Peyer's patch (tissue), 4 donors: Measurements from ENCODE around the gene RBBP8NL. TPM values are rescaled to one million over a fixed set of nuclear protein-coding genes. Genes with fewer than 3 reads are reported as not detected.
"Not testable (repeated sequence)": the region's sequence is repeated elsewhere in the genome, so short reads cannot be mapped to it uniquely, and the experiment has no call there.

Source experiments
- DNase-seq, 3 donors: peaks; one replicate each; pipeline ENCODE4 v3.0.0-alpha.2; 2017 to 2019
- H3K27ac ChIP-seq, 4 donors: fragments of 200-600 bp; sonication (generic); one replicate each; pipeline ENCODE4 v1.5.1; 2016 to 2019
- H3K27me3 ChIP-seq, 2 donors: fragments of 200-600 bp; sonication (generic); one replicate each; pipeline ENCODE4 v1.5.1; 2019
- H3K36me3 ChIP-seq, 3 donors: fragments of 200-600 bp; sonication (generic); one replicate each; pipeline ENCODE4 v1.5.1; 2016 to 2019
- H3K4me1 ChIP-seq, 4 donors: fragments of 200-600 bp; sonication (generic); one replicate each; pipeline ENCODE4 v1.5.1; 2016 to 2019
- H3K4me3 ChIP-seq, 4 donors: fragments of 200-600 bp; sonication (generic); 1 replicate in 3 of 4; 2 replicates in 1 of 4; pipeline ENCODE4 v1.5.1; 2016 to 2019; ENCODE audit warnings: mild to moderate bottlenecking in 1 of 4
- H3K9me3 ChIP-seq, 4 donors: fragments of 200-600 bp; sonication (generic); one replicate each; pipeline ENCODE4 v1.5.1; 2016 to 2019; ENCODE audit warnings: mild to moderate bottlenecking in 1 of 4
- POLR2A ChIP-seq, 2 donors: fragments of 450-650 bp; IDR thresholded peaks; one replicate each; pipeline ENCODE4 v1.5.1; 2017; ENCODE audit warnings: antibody characterized with exemption in 2 of 2, mild to moderate bottlenecking in 2 of 2, moderate library complexity in 2 of 2
- total RNA-seq, 4 donors: library from RNA; depleted of rRNA; stranded (reverse); fragments of >200 nt; gene quantifications; one replicate each; pipeline ENCODE4 v1.1.0, GENCODE V29; 2016
- TF ChIP-seq, protein P1 (sequence below), 6 experiments: fragments of 450-650 bp in 4 of 6; fragments of 200-600 bp in 2 of 6; sonication (generic) in 1 of 6; IDR thresholded peaks; one replicate each; pipeline ENCODE4 v1.5.1; 2017 to 2019; ENCODE audit warnings: antibody characterized with exemption in 6 of 6, mild to moderate bottlenecking in 3 of 6, moderate library complexity in 1 of 6

Gene RBBP8NL
- total RNA-seq, 4 donors from 2014 or later = 6.6 to 26.7 (median 13.4) TPM

DNA sequence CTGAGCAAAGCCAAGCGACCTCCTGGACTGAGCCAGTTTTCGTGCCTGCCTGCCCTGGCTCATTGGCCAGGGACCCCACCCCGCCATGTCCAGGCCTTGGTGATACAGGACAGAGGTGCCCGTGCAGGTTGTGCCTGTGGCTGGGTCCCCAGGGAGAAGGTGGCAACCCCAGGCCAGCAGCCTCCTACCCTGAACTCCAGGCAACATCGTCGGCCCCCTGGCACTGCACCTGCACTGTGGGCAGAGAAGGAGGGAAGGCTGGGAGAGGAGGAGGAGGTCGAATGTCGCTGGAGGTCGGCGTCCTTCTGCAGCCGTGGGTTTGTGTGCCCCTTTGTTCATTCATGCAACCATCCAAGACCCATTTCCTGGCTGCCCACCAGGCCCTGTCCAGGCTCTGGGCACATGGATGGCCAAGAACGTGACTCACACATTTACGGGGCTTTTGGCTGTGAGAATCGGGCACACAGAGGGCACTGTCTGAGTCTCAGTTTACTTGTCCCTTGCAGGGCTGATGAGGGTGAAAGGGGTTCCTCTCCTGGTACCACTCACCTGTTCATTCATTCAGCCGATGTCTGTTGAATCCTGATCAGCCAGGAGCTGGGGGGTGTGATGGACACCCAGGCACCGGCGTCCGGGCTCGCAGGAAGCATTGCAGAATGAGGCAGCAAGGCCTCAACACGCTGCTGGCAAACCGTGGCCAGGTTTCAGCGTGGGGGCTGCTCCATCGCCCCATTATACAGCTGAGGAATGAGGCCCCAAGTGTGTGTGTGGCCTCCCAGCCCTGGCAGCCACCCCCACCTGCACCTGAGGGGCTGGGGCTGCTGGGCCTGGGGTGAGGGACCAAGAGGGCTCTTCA lies 2.3 kb upstream of the RBBP8NL start:
- Histone ChIP-seq H3K27me3 (no peaks in the 10 kb centered on the region), H3K4me3 (no peak overlapping the region)
- TF ChIP-seq, protein P1, sequence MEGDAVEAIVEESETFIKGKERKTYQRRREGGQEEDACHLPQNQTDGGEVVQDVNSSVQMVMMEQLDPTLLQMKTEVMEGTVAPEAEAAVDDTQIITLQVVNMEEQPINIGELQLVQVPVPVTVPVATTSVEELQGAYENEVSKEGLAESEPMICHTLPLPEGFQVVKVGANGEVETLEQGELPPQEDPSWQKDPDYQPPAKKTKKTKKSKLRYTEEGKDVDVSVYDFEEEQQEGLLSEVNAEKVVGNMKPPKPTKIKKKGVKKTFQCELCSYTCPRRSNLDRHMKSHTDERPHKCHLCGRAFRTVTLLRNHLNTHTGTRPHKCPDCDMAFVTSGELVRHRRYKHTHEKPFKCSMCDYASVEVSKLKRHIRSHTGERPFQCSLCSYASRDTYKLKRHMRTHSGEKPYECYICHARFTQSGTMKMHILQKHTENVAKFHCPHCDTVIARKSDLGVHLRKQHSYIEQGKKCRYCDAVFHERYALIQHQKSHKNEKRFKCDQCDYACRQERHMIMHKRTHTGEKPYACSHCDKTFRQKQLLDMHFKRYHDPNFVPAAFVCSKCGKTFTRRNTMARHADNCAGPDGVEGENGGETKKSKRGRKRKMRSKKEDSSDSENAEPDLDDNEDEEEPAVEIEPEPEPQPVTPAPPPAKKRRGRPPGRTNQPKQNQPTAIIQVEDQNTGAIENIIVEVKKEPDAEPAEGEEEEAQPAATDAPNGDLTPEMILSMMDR (IDR thresholded peaks at IDR 0.05) = no peak
- TF ChIP-seq POLR2A (IDR thresholded peaks at IDR 0.05) = no peak

GRCh38 chr20:62428396-62429295 lies 1.3 kb upstream of the RBBP8NL start:
- Histone ChIP-seq H3K27me3 (no peaks in the 10 kb centered on the region), H3K36me3 (no peaks in the 10 kb centered on the region), H3K4me1 (peaks cover 0 to 43% (median 3%) of the 10 kb centered on the region in 4 donors), H3K4me3 (no peak overlapping the region), H3K9me3 (no peaks in the 10 kb centered on the region), H3K27ac (peak overlapping the region in 2 of 4 donors; percentile 65 to 78)
- DNase-seq = no peak
- TF ChIP-seq POLR2A (IDR thresholded peaks at IDR 0.05) = no peak
- TF ChIP-seq, protein P1 (IDR thresholded peaks at IDR 0.05) = no peak

More for the DNA sequence above, 2.3 kb upstream of the RBBP8NL start:
- H3K27ac ChIP-seq = no peak overlapping the region
- peaks cover 0 to 52% (median 3%) of the 10 kb centered on the region in 4 donors for H3K4me1 ChIP-seq
- DNase-seq = no peak
- H3K9me3 ChIP-seq = no peaks in the 10 kb centered on the region
- no peaks in the 10 kb centered on the region for H3K36me3 ChIP-seq

DNA sequence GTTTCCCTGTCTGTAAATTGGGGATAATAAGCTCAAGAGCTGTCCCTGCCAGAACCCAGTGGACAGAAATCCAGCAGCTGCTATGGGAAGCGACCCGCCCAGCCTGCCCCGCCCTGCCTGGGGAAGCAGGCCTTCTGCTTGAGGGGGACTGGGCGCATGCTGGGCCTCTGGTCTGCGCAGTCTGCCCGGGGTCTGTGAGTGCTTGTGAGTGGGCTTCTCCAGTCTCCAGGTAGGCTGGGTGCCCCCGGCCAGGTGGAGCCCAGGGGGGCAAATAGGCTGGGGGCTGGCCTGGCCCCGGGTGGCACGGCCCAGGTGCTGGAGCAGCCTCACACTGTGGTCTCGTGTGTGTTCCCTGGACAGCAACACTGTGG lies 648 bp upstream of the RBBP8NL start:
- no peaks in the 10 kb centered on the region for H3K9me3 ChIP-seq
- peaks cover 0 to 38% (median 3%) of the 10 kb centered on the region in 4 donors for H3K4me1 ChIP-seq
- peak overlapping the region in 2 of 4 donors; percentile 65 to 78 for H3K27ac ChIP-seq
- H3K36me3 ChIP-seq = no peaks in the 10 kb centered on the region
- peak in 1 of 3 donors; percentile 68 for DNase-seq
- no peak overlapping the region for H3K4me3 ChIP-seq
- no peak for TF ChIP-seq POLR2A (IDR thresholded peaks at IDR 0.05)
- TF ChIP-seq, protein P1 (IDR thresholded peaks at IDR 0.05) = no peak
- no peaks in the 10 kb centered on the region for H3K27me3 ChIP-seq

- Histone ChIP-seq H3K27ac (peak overlapping the region in 2 of 4 donors; percentile 18 to 78), H3K4me1 (peaks cover 0 to 38% (median 3%) of the 10 kb centered on the region in 4 donors)
Observed at GRCh38 chr20:62426699-62427131, 624 bp downstream of the RBBP8NL start.

DNA sequence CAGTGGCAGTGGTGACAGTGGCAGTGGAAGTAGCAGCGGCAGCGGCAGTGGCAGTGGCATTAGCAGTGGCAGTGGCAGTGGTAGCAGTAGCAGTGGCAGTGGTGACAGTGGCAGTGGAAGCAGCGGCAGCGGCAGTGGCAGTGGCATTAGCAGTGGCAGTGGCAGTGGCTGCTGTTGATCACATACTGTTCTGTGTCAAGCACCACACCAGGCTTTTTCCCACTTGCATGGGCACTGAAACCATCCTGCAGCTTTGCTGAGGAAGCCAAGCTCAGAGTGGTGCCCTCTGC lies 1.3 kb downstream of the RBBP8NL start:
- H3K27ac ChIP-seq = not testable (repeated sequence)
- H3K4me1 ChIP-seq = peaks cover 0 to 33% (median 3%) of the 10 kb centered on the region in 4 donors

More at GRCh38 chr20:62426699-62427131, 624 bp downstream of the RBBP8NL start:
- no peaks in the 10 kb centered on the region for H3K9me3 ChIP-seq
- H3K4me3 ChIP-seq = peak overlapping the region in 2 of 4 donors; percentile 0 to 1
- no peaks in the 10 kb centered on the region for H3K36me3 ChIP-seq
- TF ChIP-seq, protein P1 (IDR thresholded peaks at IDR 0.05) = no peak
- no peak for TF ChIP-seq POLR2A (IDR thresholded peaks at IDR 0.05)
- no peaks in the 10 kb centered on the region for H3K27me3 ChIP-seq
- DNase-seq = no peak

More for the DNA sequence above, 1.3 kb downstream of the RBBP8NL start:
- H3K9me3 ChIP-seq, H3K27me3 ChIP-seq, H3K4me3 ChIP-seq, DNase-seq, H3K36me3 ChIP-seq: not testable (repeated sequence)
